Activated T-helper 9 cell treated with anti-CD3 and anti-CD28 coated beads, Interleukin-2, amount 50 U/mL, for 16 hours (primary cell): ENCODE measurements around the gene NELFA.

Experiments
- DNase-seq: peaks from one replicate; pipeline ENCODE4 v3.0.0-alpha.2; 2020; ENCODE audit warnings: low read depth

Gene NELFA

DNA sequence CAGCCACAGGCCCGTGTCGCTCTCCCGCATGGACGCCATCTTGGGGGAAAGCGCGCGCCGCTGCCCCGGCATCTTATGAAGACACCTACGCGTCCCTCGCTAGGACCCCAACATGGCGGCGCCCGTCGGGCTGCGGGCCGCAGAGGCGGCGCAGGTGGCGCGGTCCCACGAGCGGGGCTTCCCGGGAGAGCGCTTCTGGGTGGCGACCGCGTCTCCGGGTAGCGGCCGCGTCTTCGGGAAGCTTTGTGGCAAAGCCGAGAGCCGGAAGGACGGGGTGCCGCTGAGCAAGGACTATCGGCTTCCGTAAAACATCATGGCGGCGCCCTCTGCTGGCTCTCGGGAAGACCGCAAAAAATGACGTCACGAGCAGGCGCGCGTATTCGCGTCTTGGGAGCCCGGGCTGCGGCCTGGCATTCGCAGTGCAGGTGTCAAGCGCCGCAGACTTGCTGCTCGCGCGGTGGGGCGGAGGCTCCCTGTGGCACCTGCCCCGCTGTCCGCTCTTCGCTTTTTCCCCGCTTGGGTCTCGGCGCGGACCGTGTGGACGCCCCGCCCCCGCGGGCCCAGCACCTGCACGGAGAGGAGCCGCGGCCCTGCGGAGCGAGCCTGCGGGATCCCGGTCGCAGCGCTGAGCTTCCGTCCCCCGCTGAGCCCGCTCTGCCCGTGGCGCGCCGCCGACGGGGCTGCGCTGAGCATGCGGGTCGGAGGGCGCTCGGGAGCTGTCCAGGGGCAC is at the start of gene NELFA:
Gene NELFA, minus strand, starts transcription at position 54 of the 730 bp plus-strand sequence. Its CDS starts 15 bp downstream, at position 39.
- peak; percentile 90 for DNase-seq

DNA sequence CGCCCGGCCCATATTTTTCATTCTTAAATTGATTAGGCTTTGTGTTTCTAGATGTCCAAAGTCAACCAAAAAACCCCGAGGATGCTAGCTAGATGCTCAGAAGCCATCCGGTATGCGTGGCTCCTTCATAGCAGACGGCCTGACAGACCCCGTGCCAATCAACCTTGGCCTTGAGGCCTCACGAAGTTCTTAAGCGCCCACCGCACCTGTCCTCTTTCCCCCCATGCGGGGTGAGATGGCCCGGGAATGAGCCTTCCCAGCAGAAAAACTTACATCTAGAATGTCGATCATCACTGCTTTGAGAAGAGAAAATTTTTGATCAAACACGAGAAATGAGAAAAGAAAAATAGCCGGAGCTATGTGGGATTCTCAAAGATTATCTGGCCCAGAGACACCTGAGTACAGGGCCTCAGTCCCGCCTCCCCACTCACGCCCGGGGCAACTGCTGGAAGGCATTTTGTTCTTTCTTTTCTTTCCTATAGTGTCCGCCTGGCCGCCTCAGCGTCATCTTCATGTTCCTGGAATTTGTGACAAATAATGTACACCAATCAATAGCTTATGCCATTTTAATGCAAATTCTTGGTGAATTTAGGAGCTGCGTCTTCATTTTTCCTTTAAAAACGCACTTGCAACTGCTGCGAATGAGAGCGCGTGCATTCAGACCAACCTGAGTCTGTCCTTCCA is 48.8 kb upstream of the NELFA start:
- no peak for DNase-seq

DNA sequence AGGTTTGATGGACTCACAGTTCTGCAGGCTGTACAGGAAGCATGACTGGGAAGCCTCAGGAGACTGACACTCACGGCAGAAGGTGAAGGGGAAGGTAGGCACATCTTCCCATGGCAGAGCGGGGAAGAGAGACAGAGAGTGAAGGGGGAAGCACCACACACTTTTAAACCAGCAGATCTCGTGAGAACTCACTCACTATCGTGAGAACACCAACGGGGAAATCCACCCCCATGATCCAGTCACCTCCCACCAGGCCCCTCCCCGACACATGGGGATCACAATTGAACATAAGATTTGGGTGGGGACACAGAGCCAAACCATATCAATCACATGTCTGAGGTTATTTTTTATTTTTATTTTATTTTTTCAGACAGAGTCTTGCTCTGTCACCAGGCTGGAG is 45.4 kb upstream of the NELFA start:
- DNase-seq: no peak

DNA sequence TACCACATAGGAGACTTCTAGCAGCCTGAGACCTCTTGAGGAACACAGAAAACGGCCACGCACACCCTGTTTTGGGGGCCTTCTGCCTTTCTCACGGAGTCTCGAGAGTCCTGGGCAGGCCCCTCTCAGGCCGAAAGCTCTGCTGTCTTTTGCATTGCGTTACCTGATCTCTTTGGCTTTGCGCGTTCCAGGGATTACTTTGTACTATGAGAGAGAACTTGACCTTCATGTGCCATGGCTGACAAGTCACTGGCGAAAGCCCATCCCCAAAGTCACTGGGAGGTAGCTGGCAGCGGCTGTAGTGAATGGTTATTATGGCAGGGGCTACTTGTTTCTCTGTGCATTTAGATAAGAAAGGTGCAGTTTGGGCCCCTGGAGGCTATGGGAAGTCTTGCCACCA is 42.3 kb upstream of the NELFA start:
- DNase-seq: no peak

DNA sequence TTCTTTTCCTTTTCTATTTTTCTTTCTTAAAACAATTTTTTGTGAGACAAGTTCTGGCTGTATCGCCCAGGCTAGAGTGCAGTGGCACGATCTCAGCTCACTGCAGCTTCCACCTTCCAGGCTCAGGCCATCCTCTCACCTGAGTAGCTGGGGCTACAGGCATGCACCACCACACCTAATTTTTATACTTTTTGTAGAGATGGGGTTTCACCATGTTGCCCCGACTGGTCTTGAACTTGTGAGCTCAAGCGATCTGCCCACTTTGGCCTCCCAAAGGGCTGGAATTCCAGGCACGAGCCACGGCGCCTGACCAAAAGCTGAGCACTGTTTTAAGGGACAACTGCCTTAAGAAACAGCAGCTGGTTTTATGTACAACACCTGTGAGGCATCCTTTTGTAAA is 41.0 kb upstream of the NELFA start:
- DNase-seq: no peak

DNA sequence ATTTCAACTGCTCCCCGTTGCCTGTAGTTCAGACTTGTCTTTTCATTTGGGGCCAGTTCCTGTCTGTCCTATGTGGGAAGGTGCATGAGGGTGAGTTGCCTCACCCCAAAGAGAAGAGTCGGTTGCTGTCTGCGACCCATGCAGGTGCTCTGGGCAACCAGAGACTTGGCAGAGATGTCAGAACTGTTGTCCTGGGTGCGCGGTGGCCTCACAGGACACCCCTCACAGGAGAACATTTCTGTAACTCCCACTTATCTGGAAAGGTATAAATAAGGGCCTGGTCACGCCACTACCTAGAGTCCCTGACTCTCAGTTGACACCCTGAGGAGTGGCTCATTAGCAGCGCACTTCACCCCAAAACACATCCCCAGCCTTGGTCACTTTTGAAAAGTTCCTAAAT is 40.6 kb upstream of the NELFA start:
- DNase-seq: no peak

DNA sequence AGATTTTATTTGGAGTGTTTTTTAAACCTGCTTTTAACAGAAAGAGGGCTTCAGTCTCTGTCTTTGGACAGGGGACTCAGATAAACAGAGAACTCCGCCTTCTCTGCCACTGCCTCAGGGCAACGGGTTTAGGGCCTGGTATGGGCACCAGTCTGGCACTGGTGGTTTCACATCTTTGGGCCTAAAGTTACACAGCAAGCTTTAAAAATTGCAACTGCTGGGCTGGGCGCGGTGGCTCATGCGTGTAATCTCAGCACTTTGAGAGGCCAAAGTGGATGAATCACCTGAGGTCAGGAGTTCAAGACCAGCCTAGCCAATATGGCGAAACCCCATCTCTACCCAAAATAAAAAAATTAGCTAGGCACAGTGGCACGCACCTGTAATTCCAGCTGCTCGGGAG is 40.1 kb upstream of the NELFA start:
- no peak for DNase-seq

DNA sequence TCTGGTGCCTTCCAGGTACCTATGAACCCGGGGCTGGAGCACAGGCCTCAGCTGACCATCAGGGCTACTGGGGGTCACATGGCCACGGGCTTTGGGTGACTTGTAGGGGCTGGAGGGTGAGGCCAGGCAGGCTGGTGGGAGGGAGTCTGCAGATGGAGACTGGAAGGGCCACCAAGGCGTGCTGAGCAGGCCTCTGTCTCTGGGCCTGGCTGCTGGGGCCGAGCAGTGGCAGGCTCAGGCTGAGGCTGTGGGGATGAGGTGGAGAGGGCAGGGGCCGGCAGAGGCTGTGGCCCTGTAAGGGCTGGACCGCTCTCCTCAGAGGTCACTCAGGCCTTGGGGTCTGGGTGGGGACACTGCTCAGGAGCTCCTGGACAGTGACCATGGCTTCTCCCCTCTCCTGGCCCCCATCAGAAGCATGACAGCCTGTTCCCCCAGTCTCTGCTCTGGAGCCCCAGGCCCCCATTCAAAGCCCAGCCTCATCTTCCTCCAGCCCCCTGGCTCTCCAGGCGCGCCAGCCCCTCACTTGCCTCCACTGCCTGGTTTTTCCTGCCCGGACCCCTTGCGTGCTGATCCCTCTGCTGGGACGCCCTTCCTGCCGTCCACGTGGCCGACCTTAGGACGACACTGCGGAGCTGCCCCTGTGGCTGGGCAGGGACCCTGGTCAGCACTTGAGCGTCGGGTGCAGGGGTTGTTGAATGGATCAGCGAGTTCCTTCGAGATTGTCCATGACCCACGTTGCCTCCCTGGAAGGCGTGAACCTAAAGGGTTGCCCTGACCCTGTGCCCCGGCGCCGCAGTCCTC is 39.2 kb upstream of the NELFA start:
- DNase-seq: no peak

DNA sequence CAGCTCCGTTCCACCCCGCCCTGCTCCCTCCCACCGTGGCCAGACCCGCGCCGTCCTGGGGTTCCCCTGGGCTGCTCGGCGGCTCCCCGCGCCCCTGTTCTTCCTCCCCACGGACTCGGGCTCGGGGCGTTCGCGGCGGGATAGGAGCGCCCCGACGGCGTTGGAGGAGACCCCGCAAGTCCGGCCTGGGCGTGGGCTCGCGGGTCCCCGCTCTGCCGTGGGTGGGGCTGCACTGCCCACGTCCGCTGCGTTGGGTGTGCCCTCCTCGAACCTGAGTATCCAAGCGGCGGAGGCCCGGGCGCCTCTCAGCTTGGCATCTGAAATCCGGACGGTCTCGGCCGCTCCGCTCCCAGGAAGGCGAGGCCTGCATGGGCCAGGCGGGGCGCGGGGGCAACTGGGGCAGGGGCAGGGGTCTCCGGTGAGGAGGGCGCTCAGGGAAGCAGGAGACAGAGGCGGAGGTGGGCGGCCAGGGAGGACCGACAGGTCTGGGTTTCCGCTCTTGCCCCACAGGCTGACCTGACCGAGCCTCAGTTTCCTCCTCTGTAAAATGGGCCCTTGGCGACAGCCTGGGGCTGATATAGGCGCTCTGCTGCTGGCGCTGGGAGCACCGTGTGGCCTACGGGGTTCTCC is 38.4 kb upstream of the NELFA start:
- no peak for DNase-seq

DNA sequence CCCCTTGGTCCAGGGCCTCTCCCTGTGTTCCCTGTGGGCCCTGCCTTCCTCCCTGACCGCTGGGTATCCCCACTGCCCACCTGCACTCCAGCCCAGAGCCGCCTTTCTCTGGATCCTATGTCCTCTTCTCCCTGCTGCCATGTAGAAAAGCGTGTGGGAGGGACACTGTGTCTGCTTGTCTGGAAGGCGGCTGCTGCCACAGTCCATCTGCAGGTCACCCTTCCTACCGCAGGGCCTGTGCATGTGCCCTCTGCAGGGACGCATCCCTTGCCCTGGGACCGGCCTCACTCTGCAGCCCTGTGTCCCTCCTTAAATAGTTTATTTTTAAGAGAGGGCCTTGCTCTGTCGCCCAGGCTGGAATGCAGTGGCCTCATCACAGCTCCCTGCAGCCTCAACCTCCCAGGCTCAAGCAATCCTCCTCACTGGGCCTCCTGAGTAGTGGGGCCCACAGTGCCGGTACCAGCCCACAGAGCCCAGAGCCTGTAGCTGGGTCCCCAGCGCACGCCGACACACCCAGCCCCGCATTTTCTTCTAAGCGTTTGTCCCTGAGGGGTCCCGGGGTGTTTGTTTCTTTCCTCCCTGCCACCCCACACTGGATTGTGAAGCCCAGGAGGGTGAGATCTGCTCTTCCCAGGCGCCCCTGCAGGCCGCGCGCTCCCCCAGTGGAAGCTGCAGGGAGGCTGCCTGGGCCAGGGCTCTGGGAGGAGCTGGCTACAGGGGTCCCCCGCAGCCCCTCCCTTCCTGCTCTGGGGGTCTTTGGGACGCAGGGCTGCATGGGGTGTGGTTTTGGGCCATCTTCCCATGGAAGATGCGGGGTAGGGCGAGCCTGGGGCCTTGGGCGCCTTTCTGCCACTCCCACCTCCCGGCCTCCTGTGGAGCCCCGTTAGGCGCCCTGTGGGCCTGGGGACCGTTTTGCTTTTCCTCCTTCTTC is 37.5 kb upstream of the NELFA start:
- no peak for DNase-seq

DNA sequence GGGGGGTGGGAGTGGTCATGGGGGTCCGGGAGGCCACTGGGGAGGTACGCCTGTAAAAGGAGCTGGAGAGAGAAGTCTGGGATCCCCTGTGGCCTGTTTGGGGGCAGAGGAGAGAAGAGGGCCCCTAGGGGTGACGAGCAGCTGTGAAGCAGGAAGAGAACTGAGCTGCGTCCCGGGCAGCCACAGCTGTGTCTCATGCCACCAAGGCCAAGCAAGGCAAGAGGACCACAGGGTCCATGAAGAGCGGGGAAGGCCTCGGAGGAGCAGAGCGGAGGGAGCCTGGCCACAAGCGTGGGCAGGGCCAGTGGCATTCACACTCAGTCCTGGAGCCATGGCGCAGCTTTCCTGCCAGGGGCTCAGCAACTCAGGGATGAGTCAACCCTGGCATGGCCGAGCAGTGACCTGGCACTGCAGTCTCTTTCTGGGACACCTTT is 36.8 kb upstream of the NELFA start:
- no peak for DNase-seq

DNA sequence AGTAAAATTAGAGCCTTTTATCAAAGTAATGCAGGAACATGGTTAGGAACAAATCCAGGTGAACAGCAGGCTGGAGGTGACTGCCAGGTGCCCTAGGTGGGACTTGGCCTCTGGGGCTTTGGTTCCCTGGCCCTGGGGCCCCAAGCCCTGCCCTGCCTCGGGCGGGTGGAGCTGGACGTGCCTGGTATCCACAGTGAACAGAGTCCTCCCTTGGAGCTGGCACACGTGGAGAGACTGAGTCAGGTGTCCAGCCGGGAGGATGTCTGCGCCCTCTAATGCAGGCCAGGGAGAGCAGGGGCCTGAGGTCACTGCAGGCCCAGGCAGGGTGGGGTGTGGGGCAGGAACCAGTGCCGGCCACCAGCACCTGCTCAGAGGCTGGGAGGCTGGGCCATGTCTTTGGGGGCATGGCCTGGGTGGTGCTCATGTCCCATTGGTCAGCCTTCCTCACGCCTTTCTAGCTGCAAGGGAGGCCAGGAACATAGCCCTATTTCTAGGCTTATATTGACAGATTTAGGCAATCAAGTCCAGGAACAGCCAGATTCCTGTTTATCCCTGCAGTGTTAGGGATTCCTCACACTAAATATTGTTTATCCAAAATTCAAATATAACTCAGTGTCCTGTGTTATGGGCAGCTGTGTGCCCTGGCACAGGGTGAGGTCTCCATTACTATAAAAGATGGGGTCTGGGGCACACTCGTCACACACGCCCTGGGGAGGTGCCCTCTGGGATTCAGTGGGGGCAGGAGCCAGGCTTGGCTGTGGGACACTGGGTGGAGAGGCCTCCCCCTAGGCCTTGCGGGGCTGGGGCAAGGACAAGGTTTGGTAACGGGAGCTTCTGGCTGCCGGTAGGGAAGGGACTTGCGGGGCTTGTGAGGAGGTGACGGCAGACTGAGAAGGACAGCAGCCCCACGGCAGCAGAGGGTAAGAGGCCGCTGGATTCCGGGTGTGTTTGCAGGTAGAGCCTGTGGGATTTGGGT is 36.1 kb upstream of the NELFA start:
- no peak for DNase-seq

DNA sequence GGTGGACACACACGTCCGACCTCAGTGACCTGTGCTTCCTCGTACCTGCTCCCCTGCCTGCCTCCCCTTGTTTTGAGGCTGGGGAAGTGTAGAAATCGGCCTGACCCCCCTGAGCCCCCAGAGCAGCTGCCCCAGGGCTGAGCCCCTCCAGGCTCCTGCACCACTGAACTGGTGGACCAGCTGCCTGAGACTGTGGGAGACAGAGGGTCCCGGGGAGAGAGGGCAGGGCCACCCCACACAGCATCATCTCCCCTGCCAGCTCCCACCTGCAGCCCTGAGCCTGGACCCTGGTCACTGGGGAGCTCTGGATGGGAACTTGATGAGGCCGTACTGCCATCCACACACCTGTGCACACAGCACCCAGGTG is 35.3 kb upstream of the NELFA start:
- no peak for DNase-seq

DNA sequence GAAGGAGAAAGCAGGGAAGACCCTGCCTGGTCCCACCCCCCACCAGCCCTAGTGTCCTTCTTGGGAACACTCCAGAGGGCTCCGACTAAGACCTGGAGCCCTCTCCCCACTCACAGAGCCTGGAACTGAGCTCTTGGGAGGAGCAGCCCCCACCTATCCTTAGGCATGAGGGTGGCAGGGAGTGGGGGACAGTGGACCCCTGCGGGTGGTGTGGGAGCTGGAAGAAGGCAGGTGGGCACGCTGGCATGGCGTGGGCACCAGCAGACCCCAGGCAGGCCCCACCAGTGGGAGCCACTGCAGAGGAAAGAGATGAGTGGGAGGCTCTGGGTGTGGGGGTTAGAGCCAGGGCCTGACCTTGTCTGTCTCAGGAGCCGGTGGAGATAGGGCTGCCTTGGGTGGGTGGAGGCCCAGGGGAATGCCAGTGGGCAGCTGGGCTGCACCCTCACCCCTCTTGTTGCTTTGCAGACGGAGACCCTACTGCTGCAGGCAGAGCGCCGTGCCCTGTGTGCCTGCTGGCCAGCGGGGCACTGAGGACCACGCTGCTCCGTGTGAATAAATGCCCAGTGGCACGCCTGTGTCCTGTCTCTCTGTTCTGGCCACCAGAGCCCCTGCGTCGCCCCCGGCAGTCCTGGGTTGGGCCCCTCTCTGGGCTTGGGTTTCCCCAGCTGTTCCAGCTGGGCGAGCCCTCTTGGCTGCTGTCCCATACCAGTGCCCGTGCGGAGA is 34.8 kb upstream of the NELFA start:
- no peak for DNase-seq

DNA sequence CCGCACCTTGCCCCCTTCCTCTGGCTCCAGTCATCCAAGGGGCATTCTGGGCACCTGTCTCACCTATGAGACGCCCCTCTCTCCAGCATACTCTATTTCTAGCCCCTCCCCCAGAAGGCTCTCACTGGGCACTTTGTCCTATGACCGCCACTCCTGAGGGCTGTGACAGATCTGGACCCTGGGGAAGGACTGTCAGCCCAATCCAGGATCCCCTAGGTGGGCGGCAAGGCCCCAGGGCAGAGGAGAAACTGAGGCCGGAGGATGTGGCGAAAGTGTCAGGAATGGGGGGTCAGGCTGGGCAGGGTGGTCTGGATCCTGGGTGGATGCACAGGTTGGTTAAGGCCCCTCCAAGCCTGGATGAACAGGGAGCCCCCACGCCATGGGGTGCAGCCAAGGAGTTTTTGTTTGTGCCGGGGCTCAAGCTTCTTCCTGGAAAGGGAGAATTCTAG is 34.2 kb upstream of the NELFA start:
- DNase-seq: no peak

DNA sequence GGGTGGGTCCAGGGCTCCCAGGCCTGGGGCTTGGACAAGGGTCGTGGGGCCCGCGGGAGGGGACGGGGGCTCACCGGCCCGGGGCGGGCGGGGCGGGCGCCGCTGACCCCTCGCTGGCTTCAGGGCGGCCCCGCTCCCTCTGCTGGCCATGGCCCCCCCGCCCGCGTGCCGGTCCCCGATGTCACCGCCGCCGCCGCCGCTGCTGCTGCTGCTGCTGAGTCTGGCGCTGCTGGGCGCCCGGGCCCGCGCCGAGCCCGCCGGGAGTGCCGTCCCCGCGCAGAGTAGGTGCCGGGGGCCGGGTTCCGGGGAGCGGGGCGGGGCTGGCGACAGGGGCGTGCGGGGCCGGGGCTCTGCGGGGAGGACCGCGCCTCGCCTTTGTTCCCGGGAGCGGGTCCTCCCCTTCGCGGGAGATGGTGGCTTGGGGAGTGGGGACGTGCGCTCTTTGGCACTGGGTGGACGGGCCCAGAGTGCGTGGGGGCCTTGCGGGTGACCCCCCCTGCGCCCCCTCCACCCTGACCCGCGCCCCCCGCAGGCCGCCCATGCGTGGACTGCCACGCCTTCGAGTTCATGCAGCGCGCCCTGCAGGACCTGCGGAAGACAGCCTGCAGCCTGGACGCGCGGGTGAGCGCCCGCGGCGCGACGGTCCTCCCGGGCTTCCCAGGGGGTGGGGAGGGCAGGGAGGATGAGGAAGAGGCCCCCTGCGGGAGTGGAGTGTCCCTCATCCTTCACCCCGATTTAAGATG is 33.6 kb upstream of the NELFA start:
- no peak for DNase-seq

DNA sequence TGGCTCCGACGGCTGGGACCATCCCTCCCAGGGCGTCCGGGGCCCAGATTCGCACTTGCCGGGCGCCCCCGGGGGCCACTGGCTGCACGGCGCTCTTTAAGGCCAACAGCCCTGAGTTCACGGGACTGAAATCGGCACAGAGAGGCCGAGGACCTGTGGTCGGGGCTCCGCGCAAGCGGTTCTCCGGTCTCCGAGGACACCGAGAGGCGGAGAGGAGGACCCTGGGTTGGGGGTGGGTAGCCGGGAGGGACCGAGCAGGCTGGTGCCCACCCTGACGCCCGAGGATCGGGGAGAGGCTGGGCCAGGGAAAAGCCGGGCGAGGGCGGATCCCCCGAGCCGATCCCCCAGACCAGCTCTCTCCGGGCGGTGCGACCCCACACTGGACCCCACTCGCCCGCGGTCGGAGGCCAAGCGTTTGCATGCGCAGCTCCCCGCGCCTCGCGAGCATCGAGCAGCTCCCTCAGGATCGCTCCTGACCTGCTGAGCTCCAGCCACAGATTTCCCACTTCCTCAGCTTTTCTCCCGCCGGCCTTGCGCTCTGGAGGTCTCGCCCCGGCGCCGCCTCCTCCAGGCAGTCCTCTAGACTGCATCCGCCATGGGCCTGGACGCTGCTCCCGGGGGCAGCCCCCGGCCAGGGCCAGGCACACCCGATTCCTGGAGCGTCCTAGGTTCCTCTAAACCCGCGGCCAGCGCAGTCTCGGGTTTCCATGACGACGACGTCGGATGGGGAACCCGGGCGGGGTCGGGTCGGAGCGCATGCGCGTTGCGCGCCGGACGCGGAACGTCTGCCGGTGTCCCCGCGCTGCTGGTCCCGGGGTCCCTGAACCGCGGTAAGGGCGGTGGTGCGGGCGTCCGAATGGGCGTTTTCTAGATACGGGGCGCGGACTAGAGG is 32.7 kb upstream of the NELFA start:
- DNase-seq: peak; percentile 75
